Chondrocyte (in vitro differentiated cells): ENCODE data around the gene ARL2BP. TPM values are rescaled to one million over a fixed set of nuclear protein-coding genes. Genes with fewer than 3 reads are reported as not detected.
"Not testable (repeated sequence)": the region's sequence is repeated elsewhere in the genome, so short reads cannot be mapped to it uniquely, and the experiment has no call there.

Source experiments
- DNase-seq: peaks from one replicate; pipeline ENCODE4 v3.0.0; 2021; ENCODE audit warnings: mixed read lengths, low spot score
- H3K27ac Mint-ChIP-seq: one replicate; pipeline ENCODE4 v1.8.0; 2021; ENCODE audit warnings: mild to moderate bottlenecking, moderate library complexity, mixed read lengths; ENCODE audit not compliant: unreplicated experiment
- H3K27me3 Mint-ChIP-seq: 2 replicates; pipeline ENCODE4 v1.8.0; 2021; ENCODE audit warnings: low read depth, mixed read lengths
- H3K36me3 Mint-ChIP-seq: 2 replicates; pipeline ENCODE4 v1.8.0; 2021; ENCODE audit warnings: low read depth, mixed read lengths
- H3K4me1 Mint-ChIP-seq: 2 replicates; pipeline ENCODE4 v1.8.0; 2021; ENCODE audit warnings: low read depth, mild to moderate bottlenecking, mixed read lengths
- H3K4me3 Mint-ChIP-seq: one replicate; pipeline ENCODE4 v1.8.0; 2021; ENCODE audit warnings: mild to moderate bottlenecking, moderate library complexity, mixed read lengths; ENCODE audit not compliant: unreplicated experiment
- H3K9me3 Mint-ChIP-seq: 2 replicates; pipeline ENCODE4 v1.8.0; 2021; ENCODE audit warnings: low read depth, mixed read lengths
- CTCF ChIP-seq: fragments of 200-600 bp; sonication (generic); IDR thresholded peaks from 2 replicates; pipeline ENCODE4 v1.5.0; 2021; ENCODE audit warnings: antibody characterized with exemption, mild to moderate bottlenecking, moderate library complexity
- long read RNA-seq: library from polyadenylated mRNA; stranded (forward); transcript quantifications from one replicate; pipeline ENCODE4 v2.0.0, GENCODE V29; 2021
- total RNA-seq: library from RNA; stranded (reverse); gene quantifications from 3 replicates; pipeline ENCODE4 v1.2.1, GENCODE V29; 2021

ARL2BP gene
- total RNA-seq, result 69.5 to 89.1 TPM (median 70.1 TPM) in 3 replicates
- long read RNA-seq, transcript ARL2BP-201 (6 exons, 2,130 nt), result major isoform, 131 of 139 reads
- long read RNA-seq, partial matches to known transcripts, result 3 of 139 reads
- long read RNA-seq, other reads (novel, unspliced or antisense), result 4 of 139 reads

DNA sequence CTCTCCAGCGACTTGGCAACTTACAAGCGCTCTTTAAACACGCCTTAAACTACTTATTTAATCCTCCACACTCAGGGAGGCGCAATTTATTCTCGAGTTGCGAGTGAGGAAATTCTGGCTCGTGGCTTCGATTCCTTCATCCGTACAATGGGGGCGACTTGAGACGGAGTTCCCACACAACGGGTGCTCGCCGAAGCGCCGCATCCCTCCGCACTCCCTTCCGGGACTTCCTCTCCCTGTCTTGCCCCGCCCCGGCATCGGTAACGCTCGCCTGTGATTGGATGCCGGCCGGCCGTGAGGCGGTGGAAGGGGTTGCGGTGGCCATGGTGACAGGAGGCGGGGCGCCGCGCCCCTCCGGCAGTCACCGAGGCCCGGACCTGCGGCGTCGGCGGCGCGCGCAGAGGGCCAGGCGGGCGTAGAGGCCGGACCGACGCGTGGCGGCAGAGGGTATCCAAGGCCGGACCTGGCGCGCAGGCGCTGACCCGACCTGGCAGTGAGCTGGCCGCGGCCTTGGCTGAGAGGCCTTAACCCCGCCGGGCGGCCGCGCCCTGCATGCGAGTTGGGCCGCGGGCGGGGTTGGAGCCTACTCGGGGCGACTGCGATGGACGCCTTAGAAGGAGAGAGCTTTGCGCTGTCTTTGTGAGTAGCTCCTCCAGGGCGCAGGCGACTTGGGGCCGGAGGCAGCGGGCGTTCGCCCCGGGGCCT lies at the start of gene ARL2BP:
TSS of gene ARL2BP (plus strand) at position 493 of the 705 bp plus-strand sequence. CDS start at position 602, 109 bp downstream.
- H3K36me3 Mint-ChIP-seq, result peaks cover 11% of the 10 kb centered on the region
- peaks cover 18% of the 10 kb centered on the region for H3K4me1 Mint-ChIP-seq
- peak within 1 kb of the TSS; percentile 84 for H3K4me3 Mint-ChIP-seq
- DNase-seq, result peak; percentile 100
- peak; percentile 60 for TF ChIP-seq CTCF
- no peaks in the 10 kb centered on the region for H3K9me3 Mint-ChIP-seq
- peak within 1 kb of the TSS; percentile 95 for H3K27ac Mint-ChIP-seq
- no peaks in the 10 kb centered on the region for H3K27me3 Mint-ChIP-seq

DNA sequence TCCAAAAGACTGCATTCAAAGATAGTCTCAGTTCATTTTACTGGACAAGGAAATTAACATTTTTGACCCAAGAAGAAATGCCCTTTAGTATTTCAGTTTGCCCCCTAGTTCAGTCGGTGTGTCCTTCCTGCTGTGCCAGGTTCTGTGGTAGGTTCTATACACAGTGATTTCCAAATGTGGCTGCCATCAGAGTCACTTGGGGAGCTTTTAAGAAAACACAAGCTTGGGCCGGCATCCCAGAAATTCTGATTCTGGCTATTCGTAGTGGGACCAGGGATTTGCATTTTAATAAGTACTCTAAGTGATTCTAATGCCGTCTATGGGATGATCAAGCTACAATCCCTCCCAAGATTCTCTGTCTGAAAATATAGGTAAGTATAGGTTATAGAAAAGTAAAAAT lies 48.8 kb upstream of the ARL2BP start:
- Mint-ChIP-seq H3K4me3 (no peak overlapping the region), H3K36me3 (peaks cover 3% of the 10 kb centered on the region), H3K27ac (peak overlapping the region; percentile 73), H3K4me1 (peaks cover 58% of the 10 kb centered on the region), H3K9me3 (no peaks in the 10 kb centered on the region), H3K27me3 (no peaks in the 10 kb centered on the region)
- no peak for DNase-seq
- no peak for TF ChIP-seq CTCF

DNA sequence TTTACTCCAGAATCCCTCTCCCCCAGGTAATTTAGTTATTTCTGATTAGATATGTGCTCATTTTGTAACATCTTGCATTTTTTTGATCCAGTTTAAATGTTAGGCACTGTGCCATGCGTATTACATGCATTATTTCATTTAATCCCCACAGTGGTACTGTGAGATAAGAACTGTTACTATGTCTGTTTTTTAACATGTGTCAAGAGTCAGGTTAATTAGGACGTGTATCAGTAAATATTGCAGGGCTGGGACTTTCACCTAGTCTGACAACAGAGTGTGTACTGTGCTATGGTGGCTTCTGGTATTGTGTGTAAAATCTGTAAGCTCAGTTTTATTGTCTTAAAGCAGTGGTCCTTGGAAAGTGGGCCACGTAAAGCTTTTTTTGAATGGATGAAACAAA lies 48.3 kb upstream of the ARL2BP start:
- H3K27me3 Mint-ChIP-seq, result no peaks in the 10 kb centered on the region
- H3K36me3 Mint-ChIP-seq, result peaks cover 3% of the 10 kb centered on the region
- peaks cover 53% of the 10 kb centered on the region for H3K4me1 Mint-ChIP-seq
- H3K4me3 Mint-ChIP-seq, result no peak overlapping the region
- no peaks in the 10 kb centered on the region for H3K9me3 Mint-ChIP-seq
- H3K27ac Mint-ChIP-seq, result peak overlapping the region; percentile 66
- DNase-seq, result no peak
- TF ChIP-seq CTCF, result no peak

DNA sequence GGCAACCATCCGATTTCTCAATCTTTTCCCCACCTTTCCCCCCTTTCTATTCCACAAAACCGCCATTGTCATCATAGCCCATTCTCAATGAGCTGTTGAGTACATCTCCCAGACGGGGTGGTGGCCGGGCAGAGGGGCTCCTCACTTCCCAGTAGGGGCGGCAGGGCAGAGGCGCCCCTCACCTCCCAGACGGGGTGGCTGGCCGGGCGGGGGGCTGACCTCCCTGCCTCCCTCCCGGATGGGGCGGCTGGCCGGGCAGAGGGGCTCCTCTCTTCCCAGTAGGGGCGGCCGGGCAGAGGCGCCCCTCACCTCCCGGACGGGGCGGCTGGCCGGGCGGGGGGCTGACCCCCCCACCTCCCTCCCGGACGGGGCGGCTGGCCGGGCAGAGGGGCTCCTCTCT lies 44.7 kb upstream of the ARL2BP start:
- H3K9me3 Mint-ChIP-seq, H3K4me3 Mint-ChIP-seq, DNase-seq, H3K27me3 Mint-ChIP-seq, H3K36me3 Mint-ChIP-seq, H3K27ac Mint-ChIP-seq: not testable (repeated sequence)
- peaks cover 24% of the 10 kb centered on the region for H3K4me1 Mint-ChIP-seq

- Mint-ChIP-seq H3K4me1 (peaks cover 24% of the 10 kb centered on the region), H3K36me3 (peaks cover 13% of the 10 kb centered on the region)
- H3K4me3 Mint-ChIP-seq, H3K9me3 Mint-ChIP-seq, DNase-seq, H3K27me3 Mint-ChIP-seq, H3K27ac Mint-ChIP-seq: not testable (repeated sequence)
Measured at GRCh38 chr16:57200926-57201325, 44.1 kb upstream of the ARL2BP start.

DNA sequence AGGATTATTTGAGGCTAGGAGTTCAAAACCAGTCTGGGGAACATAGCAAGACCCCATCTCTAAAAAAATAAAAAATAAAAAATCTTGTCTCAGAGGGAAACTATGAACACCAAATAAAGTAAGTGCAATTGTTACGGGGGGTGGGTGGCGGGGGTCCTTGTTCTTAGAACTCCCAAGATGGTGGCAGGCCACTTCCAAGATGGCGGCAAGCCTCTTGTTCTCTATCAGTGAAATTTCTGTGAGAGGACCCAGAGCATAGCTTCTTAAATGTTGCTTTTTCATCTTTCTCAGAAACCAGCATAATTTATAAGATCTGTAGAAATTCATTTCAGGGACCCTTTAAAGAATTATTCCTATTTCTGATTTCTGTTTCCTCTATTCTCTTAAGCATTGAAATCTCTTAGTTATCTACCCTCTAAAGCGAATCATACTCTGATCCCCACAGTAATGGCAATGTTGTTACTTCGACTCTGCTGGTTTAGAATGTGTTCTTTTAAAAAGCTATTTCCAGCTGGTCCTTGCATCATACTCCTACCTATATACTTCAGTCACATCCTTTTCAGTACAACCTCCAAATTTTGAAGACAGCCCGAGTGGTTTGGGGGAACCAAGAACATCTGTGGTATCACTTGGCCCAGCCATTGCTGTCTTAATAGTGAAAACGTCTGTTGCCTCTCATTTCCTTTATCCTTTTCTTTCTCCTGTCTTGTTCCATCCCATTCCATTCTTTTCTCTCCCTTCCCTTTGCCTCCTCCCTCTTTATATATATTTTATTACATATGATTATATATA lies 42.8 kb upstream of the ARL2BP start:
- Mint-ChIP-seq H3K27me3 (no peaks in the 10 kb centered on the region), H3K4me3 (no peak overlapping the region), H3K36me3 (peaks cover 16% of the 10 kb centered on the region), H3K27ac (no peak overlapping the region), H3K4me1 (peaks cover 11% of the 10 kb centered on the region), H3K9me3 (no peaks in the 10 kb centered on the region)
- DNase-seq, result no peak
- TF ChIP-seq CTCF, result no peak
